Coronary artery (tissue), 2 donors: ENCODE data around the gene TRIM2.

ENCODE experiments used
- DNase-seq: peaks from one replicate; pipeline ENCODE4 v3.0.0-alpha.2; 2017; ENCODE audit warnings: low spot score
- H3K27ac ChIP-seq, 2 donors: fragments of 200-600 bp; sonication (generic); one replicate each; pipeline ENCODE4 v1.5.1; 2016 to 2019
- H3K4me3 ChIP-seq: fragments of 200-600 bp; sonication (generic); 2 replicates; pipeline ENCODE4 v1.5.1; 2016; ENCODE audit warnings: mild to moderate bottlenecking, moderate library complexity
- CTCF ChIP-seq: fragments of 200-600 bp; sonication (generic); IDR thresholded peaks from one replicate; pipeline ENCODE4 v1.5.1; 2019; ENCODE audit warnings: antibody characterized with exemption

The TRIM2 gene

GRCh38 chr4:153261914-153262313, 57.7 kb downstream of the TRIM2 start:
- Histone ChIP-seq H3K4me3 (no peak overlapping the region), H3K27ac (no peak overlapping the region)
- DNase-seq: no peak
- TF ChIP-seq CTCF: no peak

GRCh38 chr4:153265306-153266047, 61.2 kb downstream of the TRIM2 start:
- no peak for DNase-seq
- Histone ChIP-seq H3K27ac (no peak overlapping the region), H3K4me3 (no peak overlapping the region)
- TF ChIP-seq CTCF: no peak

DNA sequence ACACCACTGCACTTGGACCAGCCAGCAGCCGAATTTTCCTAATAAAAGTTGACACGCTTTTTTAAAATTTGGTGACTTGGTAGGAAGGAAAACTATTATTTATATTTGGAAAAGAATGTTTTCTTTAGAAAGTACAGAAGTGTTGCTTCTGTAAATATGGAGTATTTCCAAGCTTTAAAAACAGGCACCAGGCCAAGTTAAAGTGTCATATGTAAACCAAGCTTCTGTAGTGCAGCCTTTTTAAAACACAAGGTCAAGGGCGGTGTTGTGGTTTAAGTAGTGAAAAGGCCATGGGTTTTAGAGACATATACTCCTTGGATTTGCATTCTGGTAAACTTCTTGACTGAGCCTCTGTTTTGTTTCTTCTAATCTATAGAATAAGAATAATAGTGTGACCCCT, 62.7 kb downstream of the TRIM2 start:
- Histone ChIP-seq H3K27ac (no peak overlapping the region), H3K4me3 (no peak overlapping the region)
- DNase-seq: no peak
- TF ChIP-seq CTCF: no peak

- DNase-seq: no peak
- no peak for TF ChIP-seq CTCF
- Histone ChIP-seq H3K27ac (no peak overlapping the region), H3K4me3 (no peak overlapping the region)
Measured at GRCh38 chr4:153267890-153268289, 63.6 kb downstream of the TRIM2 start.

DNA sequence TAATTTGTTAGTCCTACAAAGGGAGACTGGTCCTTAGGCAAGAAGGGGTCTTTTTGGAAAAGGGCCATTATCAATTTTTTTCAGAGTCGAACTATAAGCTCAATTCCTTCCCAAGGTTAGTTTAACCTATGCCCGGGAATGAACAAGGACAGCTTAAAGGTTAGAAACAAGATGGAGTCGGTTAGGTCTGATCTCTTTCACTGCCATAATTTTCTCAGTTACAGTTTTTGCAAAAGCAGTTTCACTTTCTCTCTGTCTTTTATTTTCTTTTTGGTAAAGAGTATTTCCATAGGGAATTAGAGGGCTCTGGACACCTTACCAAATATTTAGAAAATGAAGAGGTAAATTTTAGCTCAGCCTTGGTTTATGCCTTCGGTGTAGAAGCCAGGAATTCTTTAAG, 64.1 kb downstream of the TRIM2 start:
- Histone ChIP-seq H3K4me3 (no peak overlapping the region), H3K27ac (no peak overlapping the region)
- DNase-seq: no peak
- no peak for TF ChIP-seq CTCF

DNA sequence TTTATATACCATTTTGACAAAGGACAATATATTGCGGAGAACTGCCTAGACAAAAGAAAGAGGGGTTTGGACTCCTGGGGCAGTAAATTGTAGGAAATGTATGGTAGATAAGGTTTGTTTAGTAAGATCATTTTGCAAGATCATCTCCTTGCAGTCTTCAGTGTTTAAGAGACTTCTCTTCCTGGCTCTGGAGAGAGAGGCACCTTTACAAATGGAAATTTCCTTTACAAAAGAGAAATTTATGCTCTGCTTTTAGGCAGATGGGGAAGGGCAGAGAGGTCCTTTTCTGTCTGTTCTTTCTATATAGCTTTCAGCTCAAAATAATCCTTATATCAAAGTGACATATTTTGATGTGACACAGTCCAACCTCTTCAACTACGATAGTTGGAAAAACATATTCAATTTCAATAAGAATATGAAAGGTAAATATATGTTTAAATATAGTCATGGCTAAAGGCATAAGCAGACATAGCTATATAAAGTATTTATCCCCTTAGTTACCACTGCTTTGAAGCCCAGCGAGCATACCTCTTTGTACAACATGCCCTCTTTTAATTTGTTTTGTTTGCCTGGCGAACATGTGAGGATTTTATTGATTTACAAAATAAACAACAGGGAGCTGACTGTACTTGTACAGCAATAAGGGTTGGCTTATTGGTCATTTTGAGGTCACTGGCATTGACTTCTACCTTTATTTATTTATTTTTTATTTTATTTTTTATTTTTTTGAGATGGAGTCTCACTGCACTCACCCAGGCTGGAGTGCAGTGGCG, 65.2 kb downstream of the TRIM2 start:
- no peak for DNase-seq
- no peak overlapping the region for H3K27ac ChIP-seq
- TF ChIP-seq CTCF: no peak
- H3K4me3 ChIP-seq: no peak overlapping the region

GRCh38 chr4:153270361-153270760, 66.1 kb downstream of the TRIM2 start:
- TF ChIP-seq CTCF: no peak
- no peak for DNase-seq
- Histone ChIP-seq H3K4me3 (no peak overlapping the region), H3K27ac (no peak overlapping the region)
